ENCODE measurements around the gene PIAS4.
"Not testable (repeated sequence)": the region's sequence is repeated elsewhere in the genome, so short reads cannot be mapped to it uniquely, and the experiment has no call there.

The PIAS4 gene

DNA sequence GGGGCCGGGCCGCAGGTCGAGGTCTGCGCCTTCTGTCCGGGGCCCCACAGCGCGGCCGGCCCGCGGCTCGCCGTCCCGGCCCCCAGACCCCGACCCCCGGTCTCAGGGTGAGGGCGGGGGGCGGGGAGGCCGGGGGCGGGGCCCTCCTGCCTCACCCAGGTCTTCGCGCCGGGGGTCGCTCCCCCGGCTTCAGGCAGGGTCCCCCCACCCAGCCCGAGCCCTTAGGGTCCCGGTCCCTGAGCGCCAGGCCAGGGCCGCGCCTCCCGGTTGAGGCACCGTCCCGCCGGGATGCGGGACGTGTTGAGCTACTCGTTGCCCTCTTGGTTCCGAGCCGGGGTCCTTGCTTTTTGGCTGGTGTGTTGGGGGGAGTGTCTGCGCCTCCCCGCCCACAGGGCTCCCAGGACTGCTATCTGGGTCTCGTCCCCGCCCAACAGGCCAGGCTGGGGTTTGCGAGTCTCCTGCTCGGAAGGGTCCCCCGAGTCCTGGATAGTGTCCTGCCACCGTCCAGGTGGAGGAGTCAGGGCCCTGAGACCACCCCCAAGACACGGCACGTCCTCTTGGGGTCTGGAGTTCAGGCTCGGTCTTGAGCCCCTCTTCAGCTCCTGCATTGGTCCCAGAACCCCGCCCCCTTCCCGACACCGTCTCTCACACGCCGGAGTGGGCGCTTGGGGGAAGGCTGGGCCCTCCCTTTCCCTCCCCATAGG, 452 bp downstream of the PIAS4 start:
- peak overlapping the region; percentile 69 for H3K9ac ChIP-seq (ENCODE audit: low read depth, low read length)
- H3K36me3 ChIP-seq (ENCODE audit: insufficient read depth, low read length) = peaks cover 4% of the 10 kb centered on the region; the same call in 1 of the 2 replicates

DNA sequence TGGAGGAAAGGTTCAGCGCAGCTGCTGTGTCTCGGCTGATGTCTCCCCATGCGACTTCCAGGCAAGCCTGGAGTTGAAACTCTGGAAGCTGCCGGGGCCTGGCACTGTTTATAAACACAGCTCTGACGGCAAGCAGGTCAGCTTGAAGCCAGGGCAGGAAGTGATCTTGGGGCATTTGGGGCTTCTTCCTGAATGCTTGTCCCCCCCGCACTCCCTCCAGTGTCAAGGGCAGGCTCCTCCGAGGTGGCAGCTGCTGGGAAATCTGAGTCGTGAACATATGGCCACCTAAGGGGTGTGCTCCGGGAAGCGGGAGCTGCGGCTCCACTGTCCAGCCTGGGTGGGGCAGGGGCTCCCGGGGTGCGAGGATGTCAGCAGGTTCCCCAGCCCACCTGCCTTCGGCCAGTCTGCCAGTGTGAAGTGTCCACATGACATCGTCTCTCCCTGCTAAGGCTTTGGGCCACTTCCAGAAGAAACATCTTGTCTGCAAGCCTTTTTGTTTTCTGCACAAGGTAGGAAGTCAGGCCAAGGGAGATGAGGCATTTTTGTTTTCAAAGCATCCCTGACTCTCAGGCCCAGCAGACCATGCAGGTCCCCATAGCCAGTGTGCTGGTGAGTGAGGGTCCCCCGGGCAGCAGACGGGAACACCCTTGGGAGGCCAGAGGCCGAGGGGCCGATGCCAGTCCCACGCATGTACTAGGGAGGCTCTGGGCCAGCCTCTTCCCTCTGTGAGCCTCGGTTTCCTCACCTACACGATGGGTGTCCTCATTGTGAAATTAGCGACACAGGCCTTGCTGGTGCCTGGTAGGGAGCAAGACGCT, 2.7 kb downstream of the PIAS4 start:
- H3K4me1 ChIP-seq (ENCODE audit: insufficient read depth, low read length) = 0 out of 2 replicates have a peak, but pooled peaks cover 9% of the 10 kb centered on the region
- H3K9me3 ChIP-seq (ENCODE audit: control insufficient read depth, insufficient read depth, low read length) = no peaks in the 10 kb centered on the region; the same call in 1 of the 2 replicates
- H3K36me3 ChIP-seq (ENCODE audit: insufficient read depth, low read length) = peaks cover 4% of the 10 kb centered on the region; the same call in 1 of the 2 replicates
- no peak overlapping the region for H3K9ac ChIP-seq (ENCODE audit: low read depth, low read length)

More for the DNA sequence above, 452 bp downstream of the PIAS4 start:
- Histone ChIP-seq H3K4me1 (ENCODE audit: insufficient read depth, low read length) (0 out of 2 replicates have a peak, but pooled peaks cover 4% of the 10 kb centered on the region), H3K9me3 (ENCODE audit: control insufficient read depth, insufficient read depth, low read length) (no peaks in the 10 kb centered on the region; the same call in 1 of the 2 replicates)

DNA sequence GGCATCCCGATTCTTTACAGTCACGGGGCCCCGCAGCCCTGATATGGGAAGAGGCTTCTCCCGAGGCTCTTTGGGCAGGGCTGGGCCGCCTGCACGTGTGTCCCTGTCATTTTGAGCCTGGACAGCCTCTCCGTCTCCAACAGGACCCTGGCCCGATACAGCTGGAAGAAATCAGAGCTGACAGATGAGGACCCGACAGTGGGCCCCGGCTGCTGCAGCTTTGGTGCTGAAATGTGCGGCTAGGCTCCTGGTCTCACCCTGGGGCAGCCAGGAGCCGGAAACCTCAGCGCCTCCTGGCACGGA, 3.2 kb downstream of the PIAS4 start:
- 0 out of 2 replicates have a peak, but pooled peaks cover 9% of the 10 kb centered on the region for H3K4me1 ChIP-seq (ENCODE audit: insufficient read depth, low read length)
- H3K36me3 ChIP-seq (ENCODE audit: insufficient read depth, low read length) = peaks cover 4% of the 10 kb centered on the region; the same call in 1 of the 2 replicates
- H3K9ac ChIP-seq (ENCODE audit: low read depth, low read length) = no peak overlapping the region
- H3K9me3 ChIP-seq (ENCODE audit: control insufficient read depth, insufficient read depth, low read length) = no peaks in the 10 kb centered on the region; the same call in 1 of the 2 replicates

DNA sequence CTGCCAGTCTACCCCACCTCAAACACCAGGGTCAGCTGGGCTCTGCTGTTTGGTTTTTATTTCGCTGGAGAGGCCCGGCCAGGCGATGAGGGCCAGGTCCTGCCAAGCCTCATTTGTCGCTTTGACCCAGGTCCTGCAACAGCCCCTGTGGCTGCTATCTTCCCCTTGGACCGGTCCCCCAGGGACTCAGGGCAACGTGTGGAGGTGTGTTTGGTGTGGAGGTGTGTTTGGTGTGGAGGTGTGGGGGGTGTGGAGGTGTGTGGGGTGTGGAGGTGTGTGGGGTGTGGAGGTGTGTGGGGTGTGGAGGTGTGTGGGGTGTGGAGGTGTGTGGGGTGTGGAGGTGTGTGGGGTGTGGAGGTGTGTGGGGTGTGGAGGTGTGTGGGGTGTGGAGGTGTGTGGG, 3.9 kb downstream of the PIAS4 start:
- H3K9me3 ChIP-seq (ENCODE audit: control insufficient read depth, insufficient read depth, low read length); H3K9ac ChIP-seq (ENCODE audit: low read depth, low read length); H3K4me1 ChIP-seq (ENCODE audit: insufficient read depth, low read length); H3K36me3 ChIP-seq (ENCODE audit: insufficient read depth, low read length): not testable (repeated sequence)

DNA sequence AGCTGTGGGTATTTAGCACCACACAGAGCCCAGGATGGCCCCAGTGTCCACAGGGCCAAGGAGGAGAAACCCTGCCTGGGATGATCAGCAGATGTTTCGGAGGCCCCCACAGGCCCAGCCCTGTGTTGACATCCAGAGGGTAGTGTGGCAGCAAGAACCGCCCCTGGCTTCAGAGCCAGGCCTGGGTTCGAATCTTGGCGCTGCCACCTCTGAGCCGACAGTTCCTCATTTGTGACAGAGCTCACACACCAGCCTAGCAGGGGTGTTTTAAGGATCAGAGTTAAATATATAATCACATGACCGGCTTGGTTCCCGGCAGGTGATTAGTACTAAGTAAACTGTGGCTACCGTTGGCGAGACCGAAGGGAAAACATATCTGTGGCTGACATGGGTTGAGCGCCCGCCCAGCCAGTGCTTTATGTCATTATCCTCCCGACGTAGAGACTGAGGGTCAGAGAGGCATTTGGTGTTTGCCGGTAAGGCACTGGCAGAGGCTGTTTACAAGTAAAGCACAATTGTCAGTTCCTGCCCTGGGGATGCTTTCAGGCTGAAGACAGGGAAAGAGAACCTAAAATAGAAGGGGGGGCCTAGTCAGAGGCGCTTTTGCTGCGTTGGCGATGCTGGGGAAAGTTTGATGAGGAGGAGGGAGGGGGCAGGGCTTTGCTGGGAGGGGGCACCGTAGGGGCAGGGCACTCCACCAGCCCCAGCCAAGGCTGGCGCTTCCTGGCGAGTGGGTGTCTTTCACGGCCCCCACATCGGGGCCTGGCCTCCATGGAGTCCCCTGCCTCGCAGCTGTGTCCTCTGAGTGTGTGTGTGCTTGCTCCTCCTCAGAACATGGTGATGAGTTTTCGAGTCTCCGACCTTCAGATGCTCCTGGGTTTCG, 4.8 kb downstream of the PIAS4 start:
- Histone ChIP-seq H3K4me1 (ENCODE audit: insufficient read depth, low read length) (0 out of 2 replicates have a peak, but pooled peaks cover 9% of the 10 kb centered on the region), H3K36me3 (ENCODE audit: insufficient read depth, low read length) (peaks cover 4% of the 10 kb centered on the region; the same call in 1 of the 2 replicates), H3K9me3 (ENCODE audit: control insufficient read depth, insufficient read depth, low read length) (no peaks in the 10 kb centered on the region), H3K9ac (ENCODE audit: low read depth, low read length) (no peak overlapping the region)

DNA sequence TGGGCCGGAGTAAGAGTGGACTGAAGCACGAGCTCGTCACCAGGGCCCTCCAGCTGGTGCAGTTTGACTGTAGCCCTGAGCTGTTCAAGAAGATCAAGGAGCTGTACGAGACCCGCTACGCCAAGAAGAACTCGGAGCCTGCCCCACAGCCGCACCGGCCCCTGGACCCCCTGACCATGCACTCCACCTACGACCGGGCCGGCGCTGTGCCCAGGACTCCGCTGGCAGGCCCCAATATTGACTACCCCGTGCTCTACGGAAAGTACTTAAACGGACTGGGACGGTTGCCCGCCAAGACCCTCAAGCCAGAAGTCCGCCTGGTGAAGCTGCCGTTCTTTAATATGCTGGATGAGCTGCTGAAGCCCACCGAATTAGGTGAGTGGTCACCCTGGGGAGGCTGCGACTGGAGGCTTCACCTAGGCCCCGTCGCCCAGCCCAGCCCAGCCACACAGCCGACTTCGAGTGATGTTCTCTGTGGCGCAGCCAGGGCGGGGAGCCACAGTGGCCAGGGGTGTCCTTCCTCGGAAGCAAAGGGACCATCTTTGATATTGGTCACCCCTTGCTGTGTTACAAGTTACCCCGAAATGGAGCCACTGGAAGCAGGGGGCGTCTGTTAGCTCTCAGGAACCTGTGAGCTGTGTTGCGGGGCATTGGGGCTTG, 5.6 kb downstream of the PIAS4 start:
- H3K4me1 ChIP-seq (ENCODE audit: insufficient read depth, low read length) = 0 out of 2 replicates have a peak, but pooled peaks cover 9% of the 10 kb centered on the region
- H3K9me3 ChIP-seq (ENCODE audit: control insufficient read depth, insufficient read depth, low read length) = no peaks in the 10 kb centered on the region
- H3K36me3 ChIP-seq (ENCODE audit: insufficient read depth, low read length) = peaks cover 4% of the 10 kb centered on the region; the same call in 1 of the 2 replicates
- no peak overlapping the region for H3K9ac ChIP-seq (ENCODE audit: low read depth, low read length)

DNA sequence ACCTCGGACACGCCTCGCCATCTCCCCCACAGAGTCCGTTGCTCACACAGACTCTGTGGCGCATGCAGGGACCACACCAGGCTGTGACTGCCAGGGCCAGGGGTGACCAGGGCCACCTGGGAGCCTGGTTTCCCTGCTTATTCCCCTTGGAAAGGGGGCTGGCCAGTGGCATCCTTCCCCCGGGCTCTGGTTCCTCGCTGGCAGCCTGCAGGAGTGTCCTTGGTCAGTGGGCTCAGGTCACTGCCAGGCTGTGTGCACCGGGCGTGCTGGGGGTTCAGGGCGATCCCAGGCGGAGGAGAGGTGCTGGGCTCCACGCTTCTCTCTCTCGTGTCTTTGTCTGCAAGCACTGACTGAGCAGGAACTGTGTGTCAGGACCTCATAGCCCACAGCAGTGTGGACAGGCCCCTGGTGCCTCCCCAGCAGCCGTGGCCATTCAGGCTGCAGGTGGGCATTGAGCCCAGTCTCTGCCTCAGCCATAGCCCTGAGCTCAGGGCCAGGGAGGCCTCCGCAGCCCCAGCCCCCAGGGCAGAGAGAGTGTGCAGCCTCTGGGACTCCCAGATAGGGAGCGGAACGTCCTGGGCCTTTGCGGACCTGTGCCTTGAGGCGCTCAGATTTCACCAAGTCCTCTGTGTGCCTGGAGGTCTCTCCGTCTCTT, 6.5 kb downstream of the PIAS4 start:
- peaks cover 4% of the 10 kb centered on the region; the same call in 1 of the 2 replicates for H3K36me3 ChIP-seq (ENCODE audit: insufficient read depth, low read length)
- H3K9me3 ChIP-seq (ENCODE audit: control insufficient read depth, insufficient read depth, low read length) = no peaks in the 10 kb centered on the region
- H3K4me1 ChIP-seq (ENCODE audit: insufficient read depth, low read length) = 0 out of 2 replicates have a peak, but pooled peaks cover 5% of the 10 kb centered on the region
- H3K9ac ChIP-seq (ENCODE audit: low read depth, low read length) = no peak overlapping the region

DNA sequence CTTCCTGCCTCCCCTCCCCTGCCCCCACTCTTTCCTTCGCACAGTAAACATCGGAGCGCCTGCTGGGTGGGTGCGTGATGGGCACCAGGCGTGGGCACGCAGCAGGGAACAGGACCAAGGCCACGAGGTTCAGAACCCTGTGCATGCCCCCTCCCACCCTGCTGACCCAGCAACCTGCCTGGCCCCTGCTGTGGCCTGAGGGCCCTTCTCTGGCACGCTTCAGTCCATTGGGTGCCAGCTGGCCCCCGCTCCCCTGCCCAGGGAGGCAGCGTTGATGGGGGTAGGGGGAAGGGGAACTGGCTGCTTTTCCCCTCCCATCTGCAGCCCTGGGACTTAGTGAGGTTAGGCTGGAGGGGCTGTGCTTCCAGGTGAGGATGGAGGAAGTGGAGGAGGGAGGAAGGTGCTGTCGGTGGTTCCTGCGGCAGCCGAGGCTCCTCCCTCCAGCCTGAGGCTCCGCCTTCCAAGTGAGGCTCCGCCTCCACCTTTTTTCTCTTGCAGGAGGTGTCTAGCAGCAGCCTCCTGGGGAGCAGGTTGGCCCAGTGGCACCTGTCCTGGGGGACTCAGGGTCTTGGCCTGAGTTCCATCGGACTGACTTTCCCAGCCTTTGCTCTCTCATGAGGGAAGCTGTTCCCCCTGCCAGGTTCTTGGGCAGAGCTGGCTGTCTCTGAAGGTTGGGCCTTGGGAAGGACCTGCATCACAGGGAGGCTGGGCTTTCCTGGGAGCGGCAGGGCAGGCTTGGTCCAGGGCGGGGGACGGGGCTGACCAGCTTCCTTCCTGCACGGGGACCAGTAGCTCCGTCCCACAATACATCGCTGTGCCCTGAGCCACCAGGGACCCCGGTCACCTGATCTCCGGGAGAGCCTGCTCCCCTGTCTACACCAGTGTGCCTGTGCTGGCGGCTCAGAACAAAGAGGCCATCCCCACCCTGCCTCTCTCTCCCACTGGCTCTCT, 7.3 kb downstream of the PIAS4 start:
- no peak overlapping the region for H3K9ac ChIP-seq (ENCODE audit: low read depth, low read length)
- peaks cover 4% of the 10 kb centered on the region; the same call in 1 of the 2 replicates for H3K36me3 ChIP-seq (ENCODE audit: insufficient read depth, low read length)
- H3K4me1 ChIP-seq (ENCODE audit: insufficient read depth, low read length) = 0 out of 2 replicates have a peak, but pooled peaks cover 4% of the 10 kb centered on the region
- H3K9me3 ChIP-seq (ENCODE audit: control insufficient read depth, insufficient read depth, low read length) = no peaks in the 10 kb centered on the region

DNA sequence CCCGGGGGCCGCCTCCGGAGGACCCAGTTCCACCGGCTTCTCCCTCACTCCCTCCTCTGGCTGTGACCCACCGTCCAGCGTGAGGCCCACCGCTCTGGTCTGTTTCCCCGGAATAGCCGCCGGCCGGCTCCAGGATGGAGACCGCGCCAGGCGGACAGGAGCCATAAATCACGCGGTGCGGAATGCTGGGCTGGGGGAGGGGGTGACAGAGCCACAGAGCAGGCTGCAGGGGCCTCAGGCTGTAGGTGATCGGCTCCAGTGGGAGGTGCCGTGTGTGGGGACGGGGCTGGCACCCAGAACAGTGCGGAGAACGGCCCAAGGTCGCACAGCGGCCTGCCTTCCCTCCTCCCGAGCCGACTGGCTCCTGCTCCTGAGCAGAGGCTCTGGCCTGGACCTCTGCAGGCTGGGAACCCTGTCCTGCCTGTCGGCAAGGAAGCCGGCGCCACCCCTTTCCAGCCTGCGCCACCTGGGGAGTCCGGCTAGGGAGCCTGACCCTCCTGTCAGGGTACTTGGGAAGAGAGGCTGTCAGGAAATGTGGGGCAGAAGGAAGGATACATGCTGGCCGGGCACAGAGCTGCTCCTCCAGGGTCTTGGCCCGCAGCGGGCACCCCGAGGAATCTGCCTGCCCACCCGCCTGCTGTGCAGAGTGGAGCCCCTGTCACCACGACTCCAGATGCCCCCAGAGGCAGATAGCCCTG, 8.3 kb downstream of the PIAS4 start:
- Histone ChIP-seq H3K36me3 (ENCODE audit: insufficient read depth, low read length) (no peaks in the 10 kb centered on the region; the same call in 1 of the 2 replicates), H3K9me3 (ENCODE audit: control insufficient read depth, insufficient read depth, low read length) (no peaks in the 10 kb centered on the region), H3K4me1 (ENCODE audit: insufficient read depth, low read length) (0 out of 2 replicates have a peak, but pooled peaks cover 4% of the 10 kb centered on the region), H3K9ac (ENCODE audit: low read depth, low read length) (no peak overlapping the region)

DNA sequence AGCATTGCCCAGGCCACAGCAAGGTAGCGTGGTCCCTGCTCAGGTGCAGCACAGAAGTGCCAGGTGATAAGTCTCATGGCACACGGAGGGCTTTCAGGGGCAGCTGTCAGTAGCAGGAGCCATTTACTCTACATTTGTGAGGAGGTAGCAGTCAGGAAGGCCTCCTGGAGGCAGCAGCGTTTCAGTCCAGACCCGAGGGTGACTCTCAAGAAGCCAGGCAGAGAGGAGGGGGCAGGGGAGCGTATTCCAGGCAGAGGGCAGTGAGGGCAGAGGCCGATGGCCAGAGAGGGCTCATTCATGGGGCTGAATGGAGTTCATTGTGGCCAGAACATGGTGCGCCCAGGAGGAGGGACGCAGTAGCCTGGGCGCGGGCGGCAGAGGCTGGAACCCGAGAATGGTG, 8.9 kb downstream of the PIAS4 start:
- Histone ChIP-seq H3K9me3 (ENCODE audit: control insufficient read depth, insufficient read depth, low read length) (no peaks in the 10 kb centered on the region), H3K4me1 (ENCODE audit: insufficient read depth, low read length) (0 out of 2 replicates have a peak, but pooled peaks cover 4% of the 10 kb centered on the region), H3K9ac (ENCODE audit: low read depth, low read length) (no peak overlapping the region), H3K36me3 (ENCODE audit: insufficient read depth, low read length) (no peaks in the 10 kb centered on the region; the same call in 1 of the 2 replicates)

DNA sequence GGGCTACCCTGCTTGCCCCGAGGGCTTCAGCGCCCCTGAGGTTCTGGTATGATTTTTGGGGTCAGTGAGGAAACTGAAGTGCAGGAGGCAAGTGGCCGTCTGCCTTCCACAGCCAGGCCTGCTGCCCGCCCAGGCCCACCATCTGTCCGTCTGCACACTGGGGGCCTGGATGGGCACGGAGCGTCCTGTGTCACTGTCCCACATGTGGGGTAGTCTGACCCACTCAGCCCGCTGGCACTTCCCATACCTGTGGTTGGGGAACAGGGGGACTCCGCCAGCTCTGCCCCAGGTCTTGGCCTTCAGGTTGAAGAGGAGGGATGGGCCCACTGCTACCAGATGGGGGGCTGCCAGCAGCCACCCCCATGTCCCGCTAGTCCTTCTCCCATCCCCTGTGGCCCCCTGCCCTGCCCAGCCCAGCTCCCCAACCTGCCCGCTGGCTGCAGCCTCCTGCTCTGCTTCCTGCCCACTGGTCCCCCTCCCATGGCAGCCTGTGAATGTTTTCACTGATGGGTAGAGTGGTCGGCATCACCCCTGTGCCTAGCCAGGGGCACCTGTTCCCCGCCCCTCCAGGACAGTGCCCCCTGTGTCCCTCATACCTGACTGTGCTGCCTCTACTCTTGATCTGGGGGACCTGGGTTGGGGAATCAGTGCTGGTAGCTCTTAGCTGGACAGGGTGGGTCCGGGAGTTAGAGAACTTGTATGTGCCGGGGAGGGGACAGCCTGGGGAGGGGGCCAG, 9.5 kb downstream of the PIAS4 start:
- no peaks in the 10 kb centered on the region; the same call in 1 of the 2 replicates for H3K36me3 ChIP-seq (ENCODE audit: insufficient read depth, low read length)
- H3K9me3 ChIP-seq (ENCODE audit: control insufficient read depth, insufficient read depth, low read length) = no peaks in the 10 kb centered on the region
- H3K9ac ChIP-seq (ENCODE audit: low read depth, low read length) = no peak overlapping the region
- 0 out of 2 replicates have a peak, but pooled peaks cover 4% of the 10 kb centered on the region for H3K4me1 ChIP-seq (ENCODE audit: insufficient read depth, low read length)

Measured in ES-I3 (cell line).